Astrocyte (in vitro differentiated cells and primary cell): ENCODE data around the gene CBLN2. TPM values are rescaled to one million over a fixed set of nuclear protein-coding genes. Genes with fewer than 3 reads are reported as not detected.
A peak's percentile ranks its signal among the peaks of the same experiment; 100 is the strongest.

Experiments
- DNase-seq: peaks from one replicate; pipeline ENCODE4 v3.0.0-alpha.2; 2010; ENCODE audit warnings: low read depth
- FAIRE-seq: peaks from 2 replicates; lab custom pipeline; 2011; peaks lifted over from hg19 to GRCh38; lab: Jason Lieb, UNC
- H2AFZ ChIP-seq: 2 replicates; pipeline ENCODE4 v1.6.0; 2012; ENCODE audit warnings: low read depth, low read length, inconsistent platforms
- H3K27ac ChIP-seq: 2 replicates; pipeline ENCODE4 v1.5.1; 2011; ENCODE audit warnings: low read depth, low read length, inconsistent platforms
- H3K27me3 ChIP-seq: 2 replicates; pipeline ENCODE4 v1.6.0; 2011; ENCODE audit warnings: low read length, inconsistent platforms; ENCODE audit not compliant: insufficient read depth
- H3K36me3 ChIP-seq: 2 replicates; pipeline ENCODE4 v1.5.1; 2011; ENCODE audit warnings: low read length, inconsistent platforms; ENCODE audit not compliant: insufficient read depth
- H3K4me1 ChIP-seq: 2 replicates; pipeline ENCODE4 v1.5.1; 2011; ENCODE audit warnings: low read length, inconsistent platforms; ENCODE audit not compliant: insufficient read depth
- H3K4me2 ChIP-seq: 2 replicates; pipeline ENCODE4 v1.6.0; 2012; ENCODE audit warnings: low read length, inconsistent platforms
- H3K4me3 ChIP-seq: 2 replicates; pipeline ENCODE4 v1.5.1; 2011; ENCODE audit warnings: low read depth, mild to moderate bottlenecking, low read length, inconsistent platforms; ENCODE audit not compliant: insufficient read depth
- H3K79me2 ChIP-seq: 2 replicates; pipeline ENCODE4 v1.6.0; 2012; ENCODE audit warnings: mild to moderate bottlenecking, low read length, inconsistent platforms; ENCODE audit not compliant: insufficient read depth
- H3K9ac ChIP-seq: 2 replicates; pipeline ENCODE4 v1.6.0; 2012; ENCODE audit warnings: mild to moderate bottlenecking, low read length, inconsistent platforms
- H3K9me3 ChIP-seq: 2 replicates; pipeline ENCODE4 v1.5.1; 2012; ENCODE audit warnings: low read depth, mild to moderate bottlenecking, low read length, inconsistent platforms; ENCODE audit not compliant: insufficient read depth
- H4K20me1 ChIP-seq: 2 replicates; pipeline ENCODE4 v1.6.0; 2012; ENCODE audit warnings: low read length, inconsistent platforms; ENCODE audit not compliant: insufficient read depth
- H3K27ac Mint-ChIP-seq: one replicate; pipeline ENCODE4 v1.8.0; 2021; ENCODE audit warnings: mild to moderate bottlenecking, mixed read lengths; ENCODE audit not compliant: unreplicated experiment
- H3K27me3 Mint-ChIP-seq: one replicate; pipeline ENCODE4 v1.8.0; 2021; ENCODE audit warnings: low read depth, mixed read lengths; ENCODE audit not compliant: unreplicated experiment
- H3K36me3 Mint-ChIP-seq: one replicate; pipeline ENCODE4 v1.8.0; 2021; ENCODE audit warnings: low read depth, mixed read lengths; ENCODE audit not compliant: unreplicated experiment
- H3K4me1 Mint-ChIP-seq: one replicate; pipeline ENCODE4 v1.8.0; 2021; ENCODE audit warnings: low read depth, mixed read lengths; ENCODE audit not compliant: unreplicated experiment
- H3K4me3 Mint-ChIP-seq: one replicate; pipeline ENCODE4 v1.8.0; 2021; ENCODE audit warnings: mild to moderate bottlenecking, moderate library complexity, mixed read lengths; ENCODE audit not compliant: unreplicated experiment
- H3K9me3 Mint-ChIP-seq: one replicate; pipeline ENCODE4 v1.8.0; 2021; ENCODE audit warnings: mild to moderate bottlenecking, mixed read lengths; ENCODE audit not compliant: unreplicated experiment
- CTCF ChIP-seq: IDR thresholded peaks from 2 replicates; pipeline ENCODE4 v1.5.1; 2011; ENCODE audit warnings: low read depth, mild to moderate bottlenecking, inconsistent platforms, low read length, moderate library complexity; ENCODE audit not compliant: insufficient read depth
- EZH2 ChIP-seq: IDR thresholded peaks from 2 replicates; pipeline ENCODE4 v1.6.1; 2012; ENCODE audit warnings: mild to moderate bottlenecking, low read length, inconsistent platforms; ENCODE audit not compliant: insufficient read depth
- total RNA-seq: library from RNA; stranded (reverse); gene quantifications from 2 replicates; pipeline ENCODE4 v1.2.1, GENCODE V29; 2021

Gene CBLN2
- total RNA-seq, 1 donor from 2014 or later, result not detected

- H3K27ac ChIP-seq, result no peak overlapping the region
- no peaks in the 10 kb centered on the region for H3K79me2 ChIP-seq
- H3K27me3 ChIP-seq, result peaks cover 44% of the 10 kb centered on the region
- H3K4me1 Mint-ChIP-seq, result no peaks in the 10 kb centered on the region
- H3K27me3 Mint-ChIP-seq, result no peaks in the 10 kb centered on the region
- no peaks in the 10 kb centered on the region for H3K36me3 ChIP-seq
- DNase-seq (no peak), FAIRE-seq (no peak)
- TF ChIP-seq EZH2, result no peak
- TF ChIP-seq CTCF, result no peak
- peaks cover 15% of the 10 kb centered on the region for H3K4me1 ChIP-seq
- no peak overlapping the region for H3K4me3 Mint-ChIP-seq
- H3K9me3 Mint-ChIP-seq, result peaks cover 5% of the 10 kb centered on the region
- H2AFZ ChIP-seq, result no peak overlapping the region
- H3K4me2 ChIP-seq, result no peak overlapping the region
- no peak overlapping the region for H3K9ac ChIP-seq
- H3K36me3 Mint-ChIP-seq, result no peaks in the 10 kb centered on the region
- no peak overlapping the region for H3K4me3 ChIP-seq
- no peaks in the 10 kb centered on the region for H4K20me1 ChIP-seq
- no peaks in the 10 kb centered on the region for H3K9me3 ChIP-seq
- no peak overlapping the region for H3K27ac Mint-ChIP-seq
These were observed 4.2 kb downstream of the CBLN2 start for GRCh38 chr18:72539901-72540300.

DNA sequence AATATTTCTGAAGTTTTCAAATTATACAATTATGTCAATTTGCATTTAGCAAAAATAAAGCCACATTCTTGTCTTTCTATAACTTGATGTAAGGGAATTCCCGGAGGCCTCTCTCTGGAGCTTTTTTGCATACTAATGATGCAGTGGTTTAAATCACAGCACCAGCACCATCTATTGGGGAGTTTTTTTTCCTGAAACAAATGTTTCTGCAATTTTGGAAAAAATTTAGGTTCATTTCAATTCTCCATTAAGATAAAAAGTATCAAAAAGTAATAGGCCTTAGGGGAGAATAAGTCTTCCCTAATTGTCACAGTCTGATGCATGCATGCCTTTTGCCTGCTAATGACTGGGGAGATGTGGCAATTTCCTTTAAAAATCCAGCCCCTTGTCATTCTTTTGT, 13.5 kb downstream of the CBLN2 start:
- no peaks in the 10 kb centered on the region for H3K36me3 ChIP-seq
- H3K4me1 ChIP-seq, result no peaks in the 10 kb centered on the region
- no peaks in the 10 kb centered on the region for H3K36me3 Mint-ChIP-seq
- TF ChIP-seq EZH2 (no peak), CTCF (peak; percentile 25)
- H3K9me3 Mint-ChIP-seq, result peaks cover 3% of the 10 kb centered on the region
- no peak for DNase-seq
- no peaks in the 10 kb centered on the region for H3K27me3 Mint-ChIP-seq
- H4K20me1 ChIP-seq, result no peaks in the 10 kb centered on the region
- FAIRE-seq, result no peak
- no peaks in the 10 kb centered on the region for H3K79me2 ChIP-seq
- H2AFZ ChIP-seq, result no peak overlapping the region
- H3K27ac Mint-ChIP-seq, result no peak overlapping the region
- no peaks in the 10 kb centered on the region for H3K9me3 ChIP-seq
- no peak overlapping the region for H3K4me2 ChIP-seq
- no peaks in the 10 kb centered on the region for H3K4me1 Mint-ChIP-seq
- H3K9ac ChIP-seq, result no peak overlapping the region
- H3K27me3 ChIP-seq, result no peaks in the 10 kb centered on the region
- no peak overlapping the region for H3K4me3 Mint-ChIP-seq
- no peak overlapping the region for H3K27ac ChIP-seq
- no peak overlapping the region for H3K4me3 ChIP-seq

DNA sequence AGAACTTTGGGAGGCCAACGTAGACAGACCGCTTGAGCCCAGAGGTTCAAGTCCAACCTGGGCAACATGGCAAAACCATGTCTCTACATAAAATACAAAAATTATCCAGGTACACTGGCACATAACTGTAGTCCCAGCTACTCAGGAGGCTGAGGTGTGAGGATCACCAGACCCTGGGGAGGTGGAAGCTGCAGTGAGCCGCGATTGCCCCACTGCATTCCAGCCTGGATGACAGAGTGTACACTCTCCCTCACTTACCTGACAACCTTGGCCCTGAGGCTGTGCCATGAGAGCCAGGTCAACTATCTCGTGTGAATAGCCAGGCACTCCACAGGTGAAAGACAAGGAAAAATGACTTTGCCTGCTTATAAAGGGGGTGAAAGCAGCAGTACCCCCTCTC, 39.3 kb downstream of the CBLN2 start:
- no peaks in the 10 kb centered on the region for H3K27me3 ChIP-seq
- H4K20me1 ChIP-seq, result no peaks in the 10 kb centered on the region
- DNase-seq (no peak), FAIRE-seq (no peak)
- Mint-ChIP-seq H3K36me3 (no peaks in the 10 kb centered on the region), H3K27ac (no peak overlapping the region), H3K4me3 (no peak overlapping the region), H3K9me3 (peaks cover 2% of the 10 kb centered on the region), H3K27me3 (no peaks in the 10 kb centered on the region), H3K4me1 (no peaks in the 10 kb centered on the region)
- H3K4me1 ChIP-seq, result no peaks in the 10 kb centered on the region
- H3K9ac ChIP-seq, result no peak overlapping the region
- no peak overlapping the region for H2AFZ ChIP-seq
- H3K4me3 ChIP-seq, result no peak overlapping the region
- no peak overlapping the region for H3K27ac ChIP-seq
- TF ChIP-seq EZH2, result no peak
- no peak for TF ChIP-seq CTCF
- no peak overlapping the region for H3K4me2 ChIP-seq
- H3K9me3 ChIP-seq, result peaks cover 3% of the 10 kb centered on the region
- no peaks in the 10 kb centered on the region for H3K36me3 ChIP-seq
- H3K79me2 ChIP-seq, result no peaks in the 10 kb centered on the region
